8988T (cell line): Measurements from ENCODE around the gene LUC7L2.
A peak's percentile ranks its signal among the peaks of the same experiment; 100 is the strongest.
"Not testable (repeated sequence)": the region's sequence is repeated elsewhere in the genome, so short reads cannot be mapped to it uniquely, and the experiment has no call there.

ENCODE experiments used
- DNase-seq: peaks from one replicate; pipeline ENCODE4 v3.0.0; 2011

The LUC7L2 gene

GRCh38 chr7:139357729-139358506, 1.8 kb upstream of the LUC7L2 start:
- DNase-seq: not testable (repeated sequence)

GRCh38 chr7:139358541-139359365, 941 bp upstream of the LUC7L2 start:
- no peak for DNase-seq

GRCh38 chr7:139360210-139360947, 685 bp downstream of the LUC7L2 start:
- peak; percentile 62 for DNase-seq

DNA sequence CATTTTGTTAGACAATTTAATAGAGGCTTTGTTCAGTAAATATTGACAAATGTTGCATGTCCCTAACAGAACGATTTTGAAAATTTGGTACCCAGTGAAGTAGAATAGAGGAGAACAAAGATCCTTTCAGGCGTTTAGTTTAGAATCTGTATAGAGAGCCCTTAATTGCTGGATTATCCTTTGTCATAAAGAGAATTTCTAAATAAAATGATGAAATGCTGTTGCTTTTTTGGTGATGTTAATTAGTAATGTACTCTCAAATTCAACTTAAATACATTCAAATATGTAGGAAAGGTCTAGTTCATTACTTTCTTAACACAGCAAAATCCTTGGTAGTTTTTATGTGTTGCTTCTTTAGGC, 1.2 kb downstream of the LUC7L2 start:
- DNase-seq: no peak

GRCh38 chr7:139361523-139361922, 1.8 kb downstream of the LUC7L2 start:
- no peak for DNase-seq

DNA sequence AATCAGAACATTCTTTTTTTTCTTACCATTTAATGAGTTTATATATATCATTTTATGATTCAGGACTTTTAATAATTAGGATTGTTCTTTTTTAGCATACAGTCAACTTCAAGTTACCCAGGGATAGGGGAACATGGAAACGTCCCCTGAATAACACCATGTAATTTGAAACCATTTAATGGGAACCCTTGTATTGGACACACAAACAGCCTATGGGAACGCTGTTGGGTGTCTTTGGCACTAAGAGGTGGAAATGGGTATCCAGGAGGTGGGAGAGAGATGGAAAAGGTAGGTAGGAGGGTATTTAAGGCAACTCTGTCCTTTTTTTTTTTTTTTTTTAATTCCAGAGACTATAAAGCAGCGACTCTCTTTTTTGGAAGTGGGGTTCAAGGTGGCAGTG, 2.6 kb downstream of the LUC7L2 start:
- no peak for DNase-seq

DNA sequence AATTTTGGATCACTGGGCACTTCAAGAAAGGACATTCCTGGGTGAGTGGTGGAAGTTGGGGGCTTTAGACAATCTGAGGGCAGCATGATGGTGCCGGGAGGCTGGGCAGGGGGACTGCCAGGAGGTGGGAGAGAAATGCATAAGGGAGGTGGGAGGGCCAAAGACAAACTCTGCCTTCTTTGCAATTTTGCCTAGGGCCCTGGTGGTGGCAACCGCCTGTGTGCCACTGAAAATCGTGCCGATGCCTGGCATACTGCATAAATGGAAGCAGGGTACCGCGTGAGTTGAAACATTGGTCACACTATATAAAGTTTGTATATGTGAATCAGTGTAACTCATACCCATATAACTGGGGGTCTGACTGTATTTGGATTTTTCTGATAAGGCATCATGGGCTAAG, 3.3 kb downstream of the LUC7L2 start:
- no peak for DNase-seq

DNA sequence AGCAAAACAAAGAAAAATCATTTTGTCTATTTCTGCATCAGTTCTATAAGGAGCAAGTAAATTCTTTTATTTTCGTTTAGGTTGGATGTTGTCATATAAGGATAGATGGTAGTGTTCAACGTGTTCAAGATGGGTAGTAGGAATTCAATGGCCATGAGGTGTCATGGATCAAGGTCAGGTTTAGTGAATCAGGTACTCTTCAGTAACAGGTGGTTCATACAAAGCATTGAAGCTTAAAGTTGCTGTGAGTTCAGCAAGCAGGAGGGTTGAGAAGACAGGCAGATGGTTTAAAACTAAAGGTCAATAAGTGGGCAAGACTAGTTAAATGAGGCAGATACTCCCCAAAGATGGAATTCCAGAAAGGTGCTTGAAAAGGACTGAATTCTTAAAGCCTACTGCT, 5.6 kb downstream of the LUC7L2 start:
- DNase-seq: no peak

- no peak for DNase-seq
These were observed 6.7 kb downstream of the LUC7L2 start for GRCh38 chr7:139366400-139366799.

GRCh38 chr7:139367438-139368155, 7.9 kb downstream of the LUC7L2 start:
- no peak for DNase-seq

DNA sequence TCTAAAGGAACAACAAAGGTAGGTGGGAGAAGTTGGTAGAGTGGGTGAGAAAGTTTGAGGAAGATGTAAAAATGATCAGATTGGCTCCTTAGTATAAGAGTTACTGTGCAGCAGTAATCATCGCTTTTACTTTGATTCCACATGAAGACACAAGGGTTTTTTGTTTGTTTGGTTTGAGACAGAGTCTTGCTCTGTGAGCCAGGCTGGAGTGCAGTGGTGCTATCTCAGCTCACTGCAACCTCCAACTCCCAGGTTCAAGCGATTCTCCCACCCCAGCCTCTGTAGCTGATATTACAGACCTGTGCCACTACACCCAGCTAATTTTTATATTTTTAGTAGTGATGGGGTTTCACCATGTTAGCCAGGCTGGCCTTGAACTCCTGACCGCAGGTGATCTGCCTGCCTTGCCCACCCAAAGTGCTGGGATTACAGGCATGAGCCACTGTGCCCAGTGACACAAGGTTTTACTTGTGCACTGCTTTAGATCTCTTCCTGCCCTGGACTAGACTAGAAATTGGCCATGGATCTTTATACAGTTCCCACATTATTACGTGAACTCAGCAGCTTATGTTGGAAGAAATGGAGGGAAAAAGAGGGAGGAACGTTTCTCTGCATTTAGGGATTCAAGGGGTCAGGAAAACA, 10.7 kb downstream of the LUC7L2 start:
- no peak for DNase-seq

DNA sequence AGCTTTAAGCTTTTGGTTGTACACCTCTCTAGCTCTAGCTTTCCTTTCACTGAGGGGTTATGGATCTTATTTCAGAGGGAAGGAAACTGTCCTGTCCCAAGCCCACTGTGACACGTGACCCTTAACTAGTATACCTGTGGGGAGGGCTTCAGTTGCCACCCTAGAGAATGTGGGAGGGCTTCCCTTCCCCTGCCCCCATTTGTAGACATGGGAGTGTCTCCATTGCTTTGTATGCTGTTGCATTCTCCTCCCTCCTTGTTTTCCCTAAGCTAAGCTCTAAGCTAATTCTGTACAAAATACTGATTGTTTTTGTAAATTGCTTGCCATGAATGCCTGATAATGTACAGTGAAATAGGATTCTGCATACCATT, 11.2 kb downstream of the LUC7L2 start:
- DNase-seq: no peak

- DNase-seq: no peak
These were observed 14.6 kb downstream of the LUC7L2 start for GRCh38 chr7:139374246-139374645.

- DNase-seq: no peak
These were observed 22.7 kb downstream of the LUC7L2 start for GRCh38 chr7:139382439-139382838.

DNA sequence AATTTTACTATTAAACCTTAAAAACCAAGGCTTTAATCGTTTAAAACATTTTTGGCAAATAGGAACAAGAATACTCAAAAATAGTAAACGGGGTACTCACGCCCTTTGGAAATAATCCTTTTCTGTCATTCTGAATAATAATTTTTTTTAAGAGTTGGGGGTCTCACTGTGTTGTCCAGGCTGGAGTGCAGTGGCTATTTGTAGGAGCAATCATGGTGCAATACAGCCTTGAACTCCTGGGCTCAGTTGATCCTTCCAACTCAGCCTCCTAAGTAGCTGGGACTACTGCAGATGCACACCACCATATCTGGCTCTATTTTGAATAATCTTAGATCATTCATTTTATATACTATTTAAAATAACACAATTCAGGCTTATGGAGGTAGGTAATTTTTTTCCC, 24.9 kb downstream of the LUC7L2 start:
- DNase-seq: no peak

- DNase-seq: no peak
These were observed 27.9 kb downstream of the LUC7L2 start for GRCh38 chr7:139387594-139387993.

DNA sequence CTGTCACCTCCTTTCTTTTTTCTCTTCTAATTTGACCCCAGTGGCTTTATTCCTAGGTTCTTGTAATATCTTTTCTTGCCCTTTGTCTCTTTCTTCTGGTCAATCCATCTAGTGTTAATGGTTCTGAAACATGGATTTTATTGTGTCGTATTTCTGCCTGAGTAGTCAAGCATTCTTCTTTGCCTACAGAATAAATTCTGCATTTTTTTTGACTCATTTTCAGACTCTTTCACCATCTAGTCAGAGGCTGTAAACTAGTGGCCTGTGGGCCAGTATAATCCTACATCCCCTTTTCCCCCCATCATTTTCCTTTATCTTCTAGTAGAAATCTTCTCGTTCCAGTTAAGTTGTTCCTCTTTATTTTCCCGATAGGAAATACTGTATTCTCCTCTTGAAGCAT, 29.4 kb downstream of the LUC7L2 start:
- DNase-seq: no peak

GRCh38 chr7:139389774-139390173, 30.1 kb downstream of the LUC7L2 start:
- DNase-seq: no peak

DNA sequence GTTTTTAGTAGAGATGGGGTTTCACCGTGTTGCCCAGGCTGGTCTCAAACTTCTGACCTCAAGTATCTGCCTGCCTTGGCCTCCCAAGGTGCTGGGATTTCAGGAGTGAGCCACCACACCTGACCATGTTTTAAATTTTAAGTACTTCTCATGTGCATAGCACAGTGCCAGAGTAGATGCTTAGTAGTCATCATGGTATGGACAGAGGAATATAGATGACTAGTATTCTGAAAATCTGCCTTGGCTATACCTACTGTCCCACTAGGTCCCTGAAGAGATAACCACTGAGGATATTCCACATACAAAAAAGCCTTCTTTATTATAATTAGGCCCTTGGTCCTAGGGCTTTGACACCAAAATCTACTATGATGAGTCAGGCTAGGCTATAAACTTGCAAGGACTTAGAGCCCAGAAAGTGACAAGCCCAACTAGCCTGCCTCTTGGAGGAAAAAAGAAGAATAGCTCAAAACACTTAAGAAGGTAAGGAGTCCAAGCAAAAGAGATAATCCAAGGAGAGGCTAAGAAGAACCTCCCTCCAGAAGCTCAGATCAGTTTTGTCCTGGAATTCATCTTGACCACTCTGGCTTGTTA, 34.0 kb downstream of the LUC7L2 start:
- DNase-seq: no peak

- DNase-seq: no peak
These were observed 34.8 kb downstream of the LUC7L2 start for GRCh38 chr7:139394540-139394939.

DNA sequence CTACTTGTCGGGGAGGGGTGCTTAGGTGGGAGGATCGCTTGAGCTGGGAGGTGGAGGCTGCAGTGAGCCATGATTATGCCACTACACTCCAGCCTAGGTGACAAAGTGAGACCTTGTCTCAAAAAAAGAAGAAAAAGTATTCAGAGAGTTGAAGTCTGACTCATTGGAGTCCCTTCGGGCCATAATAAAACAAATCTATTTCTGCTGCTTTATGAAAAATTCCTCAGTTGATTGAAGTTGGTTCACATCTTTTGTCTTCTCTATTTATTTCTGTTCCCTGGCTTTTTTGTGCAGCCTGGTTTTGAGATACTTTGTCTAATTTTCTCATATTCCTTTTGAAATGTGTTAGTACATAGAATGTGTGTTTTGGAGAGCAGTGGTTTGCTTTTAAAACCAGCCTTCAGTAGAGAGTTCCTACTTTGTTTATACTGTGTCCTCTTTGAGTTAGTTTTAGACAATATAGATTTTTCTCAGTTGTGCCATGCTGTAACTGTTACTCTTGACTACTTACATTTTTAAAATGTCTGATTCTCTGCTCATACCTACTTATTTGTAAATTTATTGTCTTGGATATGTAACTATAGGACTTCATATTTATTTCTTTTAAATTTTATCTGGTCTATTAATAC, 36.7 kb downstream of the LUC7L2 start:
- no peak for DNase-seq

GRCh38 chr7:139397192-139397591, 37.5 kb downstream of the LUC7L2 start:
- no peak for DNase-seq
